Stimulated activated CD8-positive, alpha-beta memory T cell treated with anti-CD3 and anti-CD28 coated beads, Interleukin-7, amount 100 ng/mL, for 4 hours (primary cell): ENCODE data around the gene PIP5K1C.
A peak's percentile ranks its signal among the peaks of the same experiment; 100 is the strongest.
"Not testable (repeated sequence)": the region's sequence is repeated elsewhere in the genome, so short reads cannot be mapped to it uniquely, and the experiment has no call there.

ENCODE experiments used
- DNase-seq, 2 donors: peaks; one replicate each; pipeline ENCODE4 v3.0.0-alpha.2; 2020; ENCODE audit warnings: low read depth in 2 of 2

The PIP5K1C gene

GRCh38 chr19:3673506-3674439 lies 26.5 kb downstream of the PIP5K1C start:
- DNase-seq, result no peak

- no peak for DNase-seq
Measured at GRCh38 chr19:3672993-3673392, 27.3 kb downstream of the PIP5K1C start.

DNA sequence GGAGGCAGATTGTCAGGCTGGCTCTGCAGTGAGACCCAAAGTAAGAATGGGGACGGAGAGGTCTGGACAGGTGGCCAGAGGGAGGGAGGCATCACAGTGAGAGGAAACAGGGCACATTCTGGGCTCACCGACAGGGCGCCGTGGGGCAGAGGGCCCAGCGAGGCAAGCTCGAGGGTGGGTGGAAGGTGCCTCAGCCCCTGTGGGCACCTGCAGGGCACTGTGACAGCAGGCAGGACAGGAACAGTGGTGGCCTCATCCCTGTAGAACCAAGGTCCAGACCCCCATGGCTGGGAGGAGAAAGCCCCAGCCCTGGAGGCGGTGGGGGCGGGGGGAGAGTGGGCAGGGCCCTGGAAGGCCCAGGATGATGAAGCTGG lies 27.7 kb downstream of the PIP5K1C start:
- no peak for DNase-seq

- peak; percentile 13 to 49 for DNase-seq
Measured at GRCh38 chr19:3671680-3672574, 28.3 kb downstream of the PIP5K1C start.

- peak; percentile 12 to 57 for DNase-seq
Measured at GRCh38 chr19:3670796-3671679, 29.2 kb downstream of the PIP5K1C start.

GRCh38 chr19:3669947-3670795 lies 30.1 kb downstream of the PIP5K1C start:
- DNase-seq, result no peak

GRCh38 chr19:3669082-3669946 lies 31.0 kb downstream of the PIP5K1C start:
- DNase-seq, result no peak

GRCh38 chr19:3668331-3669081 lies 31.8 kb downstream of the PIP5K1C start:
- DNase-seq, result no peak

DNA sequence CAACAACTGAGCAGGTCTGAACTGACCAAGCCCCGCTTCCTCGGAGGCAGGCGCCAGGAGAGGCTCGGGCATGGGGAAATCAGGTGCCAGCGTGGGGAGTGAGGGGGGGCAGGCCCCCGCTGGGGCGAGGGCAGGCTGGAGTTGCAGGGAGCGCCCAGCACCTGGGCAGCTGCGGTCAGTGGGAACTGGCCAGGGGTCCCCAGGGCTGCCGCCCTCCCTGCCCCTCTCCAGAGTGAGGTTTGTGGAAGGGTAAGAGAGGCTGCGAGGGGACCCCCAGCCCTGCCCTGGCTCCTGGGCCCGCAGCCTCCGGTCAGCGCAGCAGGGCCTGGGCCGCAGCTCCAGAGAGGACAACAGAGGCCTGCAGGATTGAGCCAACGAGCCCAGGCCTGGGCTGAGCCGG lies 32.5 kb downstream of the PIP5K1C start:
- DNase-seq, result no peak

DNA sequence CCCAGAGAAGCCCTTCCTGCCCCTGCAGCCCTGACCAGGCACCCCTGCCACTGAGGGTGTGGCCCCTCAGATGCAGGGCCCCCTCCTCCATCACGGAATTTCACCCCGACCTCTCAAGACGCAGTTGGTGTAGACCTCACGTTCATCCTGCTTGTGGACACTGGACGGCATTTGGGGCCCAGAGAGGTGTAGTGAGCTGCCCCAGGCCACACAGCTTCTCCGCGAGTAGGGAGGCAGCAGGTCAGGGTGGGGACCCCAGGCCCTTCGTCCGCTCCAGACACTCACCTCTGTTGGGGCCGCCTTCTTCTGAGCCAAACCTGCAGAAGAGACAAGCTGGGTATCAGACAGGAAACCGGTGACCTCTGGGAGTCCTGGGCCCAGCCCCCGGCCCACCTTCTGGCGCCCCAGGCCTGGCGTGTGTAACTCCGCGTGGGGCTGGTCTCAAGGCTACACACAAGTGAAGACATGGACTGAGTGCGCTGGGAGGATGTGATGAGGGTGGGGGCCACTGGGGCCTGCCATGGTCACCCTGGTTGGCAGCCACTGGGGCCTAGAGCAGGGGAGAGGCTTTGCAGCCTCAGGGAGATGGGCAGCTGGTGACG lies 33.1 kb downstream of the PIP5K1C start:
- no peak for DNase-seq

DNA sequence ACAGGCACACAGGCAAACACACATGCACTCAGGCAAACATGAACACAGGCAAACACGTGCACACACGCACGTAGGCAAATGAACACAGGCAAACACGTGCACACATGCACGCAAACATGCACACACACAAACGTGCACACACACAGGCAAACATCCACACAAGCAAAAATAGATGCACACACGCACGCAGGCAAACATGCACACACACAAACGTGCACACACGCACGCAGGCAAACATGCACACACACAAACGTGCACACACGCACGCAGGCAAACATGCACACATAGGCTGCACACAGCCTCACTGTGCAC lies 33.8 kb downstream of the PIP5K1C start:
- DNase-seq, result not testable (repeated sequence)

- peak; percentile 36 to 55 for DNase-seq
Measured at GRCh38 chr19:3665681-3666544, 34.4 kb downstream of the PIP5K1C start.

DNA sequence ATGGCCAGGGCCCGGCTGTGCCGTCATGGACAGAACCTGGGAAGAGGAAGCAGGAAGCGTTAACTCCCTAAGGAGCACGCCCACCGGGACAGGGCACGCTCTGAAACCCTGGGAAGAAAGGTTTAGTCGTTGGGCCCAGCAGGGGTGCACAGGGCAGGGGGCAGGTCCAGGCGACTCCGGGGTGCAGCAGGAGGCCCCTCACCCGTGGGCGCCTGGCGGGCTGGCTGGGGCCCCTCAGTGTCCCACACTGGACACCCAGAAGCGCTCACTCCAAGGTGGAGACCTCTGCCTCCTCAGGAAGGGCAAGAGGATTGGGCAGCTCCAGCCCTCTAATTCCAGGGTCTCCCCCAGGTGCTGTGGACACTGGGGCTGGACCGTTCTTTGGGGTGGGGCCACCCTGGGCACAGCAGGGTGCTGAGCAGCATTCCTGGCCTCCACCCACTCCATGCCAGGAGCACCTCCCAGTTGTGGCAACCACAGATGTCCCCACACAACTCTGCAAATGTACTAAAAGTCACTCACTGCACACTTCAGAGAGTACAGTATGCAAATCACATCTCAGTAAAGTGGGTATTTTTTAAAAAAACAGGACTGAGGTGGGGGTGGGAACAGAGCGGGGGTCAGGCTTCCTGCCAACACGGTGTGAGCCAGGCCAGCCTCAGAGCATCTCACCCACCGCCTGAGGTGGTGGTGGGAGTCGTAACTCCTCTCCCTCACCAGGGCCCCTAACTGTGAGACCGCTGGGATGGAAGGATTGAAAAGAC lies 35.2 kb downstream of the PIP5K1C start:
- DNase-seq, result no peak

- DNase-seq, result no peak
Measured at GRCh38 chr19:3663838-3664237, 36.4 kb downstream of the PIP5K1C start.

DNA sequence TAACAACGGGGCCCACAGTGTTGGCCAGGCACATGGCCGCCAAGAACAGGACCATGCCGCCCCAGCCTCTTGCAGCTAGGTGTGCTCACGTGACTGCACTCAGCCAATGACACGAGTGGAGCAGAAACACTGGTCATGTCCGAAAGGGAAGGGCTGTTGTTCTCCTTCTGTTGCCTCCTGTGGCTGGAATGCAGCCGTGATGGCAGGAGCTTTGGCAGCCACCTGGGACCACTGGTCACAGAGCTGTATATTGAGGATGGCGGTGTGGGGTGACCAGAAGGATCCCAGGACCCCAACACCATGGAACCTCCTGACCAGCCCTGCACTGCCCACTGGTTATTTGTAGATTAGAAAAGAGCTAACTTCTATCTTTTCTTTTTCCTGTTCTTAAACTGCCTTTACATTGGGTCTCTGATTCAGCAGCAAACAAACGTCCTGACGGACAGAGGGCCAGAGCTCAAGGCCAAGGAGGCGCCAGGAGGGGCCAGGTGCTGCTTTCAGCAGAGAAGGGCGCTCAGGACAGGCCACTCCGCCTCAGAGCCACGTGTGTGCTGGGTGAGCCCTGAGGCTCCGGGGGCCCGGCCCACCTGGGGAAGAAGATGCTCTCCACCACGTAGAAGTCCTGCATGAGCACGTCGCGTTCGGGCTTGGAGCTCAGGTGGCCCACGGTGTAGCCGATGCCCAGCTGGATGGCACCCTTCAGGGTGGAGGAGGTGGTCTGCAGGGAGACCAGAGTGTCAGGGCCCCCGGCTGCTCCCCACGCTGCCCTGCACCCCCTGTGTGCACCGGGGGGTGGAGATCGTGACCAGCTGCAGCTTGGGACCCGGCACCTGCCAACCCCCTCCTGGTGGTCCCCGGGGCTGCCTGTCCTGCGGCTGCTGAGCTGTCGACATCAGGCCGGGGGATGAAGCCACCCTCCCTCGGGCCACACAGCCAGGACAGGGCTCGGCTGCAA lies 38.7 kb downstream of the PIP5K1C start:
- DNase-seq, result no peak
